H9 (cell line): ENCODE results near the gene HECW1. TPM values are rescaled to one million over a fixed set of nuclear protein-coding genes. Genes with fewer than 3 reads are reported as not detected.

Source experiments
- DNase-seq: peaks from one replicate; pipeline ENCODE4 v3.0.0-alpha.2; 2017
- H2AFZ ChIP-seq: one replicate; pipeline ENCODE4 v1.6.1; 2013; ENCODE audit warnings: mild to moderate bottlenecking, low read length, control low read depth, moderate library complexity
- H2AK5ac ChIP-seq: 2 replicates; pipeline ENCODE4 v1.6.1; 2013; ENCODE audit warnings: low read length, control low read depth, mixed read lengths; ENCODE audit not compliant: insufficient read length
- H2BK120ac ChIP-seq: one replicate; pipeline ENCODE4 v1.6.1; 2013; ENCODE audit warnings: low read depth, mild to moderate bottlenecking, low read length, control low read depth, inconsistent platforms; ENCODE audit not compliant: poor library complexity, severe bottlenecking
- H2BK12ac ChIP-seq: 2 replicates; pipeline ENCODE4 v1.6.1; 2013; ENCODE audit warnings: low read length, control low read depth, mixed read lengths, low read depth; ENCODE audit not compliant: insufficient read length
- H2BK15ac ChIP-seq: 2 replicates; pipeline ENCODE4 v1.6.1; 2013; ENCODE audit warnings: low read depth, low read length, control low read depth
- H2BK20ac ChIP-seq: one replicate; pipeline ENCODE4 v1.6.1; 2013; ENCODE audit warnings: low read depth, mild to moderate bottlenecking, low read length, control low read depth, inconsistent platforms; ENCODE audit not compliant: poor library complexity, severe bottlenecking
- H2BK5ac ChIP-seq: 2 replicates; pipeline ENCODE4 v1.6.1; 2013; ENCODE audit warnings: low read length, control low read depth, mixed read lengths; ENCODE audit not compliant: insufficient read length
- H3K14ac ChIP-seq: 2 replicates; pipeline ENCODE4 v1.6.1; 2013; ENCODE audit warnings: low read length, control low read depth; ENCODE audit not compliant: insufficient read depth
- H3K18ac ChIP-seq: 2 replicates; pipeline ENCODE4 v1.6.1; 2013; ENCODE audit warnings: low read depth, mild to moderate bottlenecking, mixed read lengths, low read length, control low read depth; ENCODE audit not compliant: insufficient read length
- H3K23ac ChIP-seq: 2 replicates; pipeline ENCODE4 v1.6.1; 2013; ENCODE audit warnings: low read length, control low read depth, mixed read lengths, low read depth; ENCODE audit not compliant: insufficient read length
- H3K23me2 ChIP-seq: 2 replicates; pipeline ENCODE4 v1.6.1; 2013; ENCODE audit warnings: low read depth, mild to moderate bottlenecking, mixed read lengths, low read length, control low read depth; ENCODE audit not compliant: insufficient read length, poor library complexity, severe bottlenecking
- H3K27ac ChIP-seq: 2 replicates; pipeline ENCODE4 v1.5.1; 2013; ENCODE audit warnings: low read length, control low read depth, mixed read lengths, low read depth; ENCODE audit not compliant: insufficient read length
- H3K27me3 ChIP-seq: 2 replicates; pipeline ENCODE4 v1.6.1; 2013; ENCODE audit warnings: low read length, control low read depth, inconsistent platforms; ENCODE audit not compliant: insufficient read depth
- H3K4ac ChIP-seq: 2 replicates; pipeline ENCODE4 v1.6.1; 2013; ENCODE audit warnings: low read depth, mild to moderate bottlenecking, control low read depth, inconsistent platforms, low read length, moderate library complexity
- H3K4me1 ChIP-seq: 2 replicates; pipeline ENCODE4 v1.6.1; 2013; ENCODE audit warnings: low read length, control low read depth, inconsistent platforms; ENCODE audit not compliant: insufficient read depth
- H3K4me2 ChIP-seq: 2 replicates; pipeline ENCODE4 v1.6.1; 2013; ENCODE audit warnings: low read length, control low read depth, mixed read lengths; ENCODE audit not compliant: insufficient read length, insufficient read depth
- H3K56ac ChIP-seq: 2 replicates; pipeline ENCODE4 v1.6.1; 2013; ENCODE audit warnings: low read depth, mild to moderate bottlenecking, mixed read lengths, low read length, control low read depth; ENCODE audit not compliant: insufficient read length
- H3K79me1 ChIP-seq: 2 replicates; pipeline ENCODE4 v1.6.1; 2013; ENCODE audit warnings: low read depth, mild to moderate bottlenecking, moderate library complexity, low read length, control low read depth, inconsistent platforms; ENCODE audit not compliant: insufficient read depth, poor library complexity, severe bottlenecking
- H3K79me2 ChIP-seq: 2 replicates; pipeline ENCODE4 v1.6.1; 2013; ENCODE audit warnings: low read length, control low read depth, inconsistent platforms; ENCODE audit not compliant: insufficient read depth
- H3K9ac ChIP-seq: 2 replicates; pipeline ENCODE4 v1.6.1; 2013; ENCODE audit warnings: low read length, control low read depth, mixed read lengths; ENCODE audit not compliant: insufficient read length; ENCODE audit errors: extremely low read depth
- H3K9me3 ChIP-seq: one replicate; pipeline ENCODE4 v1.6.1; 2013; ENCODE audit warnings: low read depth, low read length, inconsistent platforms; ENCODE audit not compliant: control insufficient read depth
- H3T11ph ChIP-seq: one replicate; pipeline ENCODE4 v1.6.1; 2013; ENCODE audit warnings: mild to moderate bottlenecking, low read length, control low read depth, inconsistent platforms
- H4K20me1 ChIP-seq: one replicate; pipeline ENCODE4 v1.6.1; 2013; ENCODE audit not compliant: control insufficient read depth, insufficient read length, insufficient read depth
- H4K5ac ChIP-seq: 2 replicates; pipeline ENCODE4 v1.6.1; 2013; ENCODE audit warnings: low read depth, mild to moderate bottlenecking, mixed read lengths, low read length, control low read depth; ENCODE audit not compliant: insufficient read length
- H4K8ac ChIP-seq: replicated peaks from 2 replicates; pipeline ENCODE4 v1.6.1; 2013; ENCODE audit warnings: low read length, control low read depth, mixed read lengths, low read depth; ENCODE audit not compliant: insufficient read length
- H4K91ac ChIP-seq: 2 replicates; pipeline ENCODE4 v1.6.1; 2013; ENCODE audit warnings: low read depth, mild to moderate bottlenecking, moderate library complexity, mixed read lengths, low read length, control low read depth; ENCODE audit not compliant: insufficient read length
- H3K27ac Mint-ChIP-seq, 3 experiments: 2 replicates in 2 of 3; 3 replicates in 1 of 3; pipeline ENCODE4 v1.8.0; 2020 to 2021; ENCODE audit warnings: mixed read lengths in 3 of 3, mild to moderate bottlenecking in 1 of 3, moderate library complexity in 1 of 3
- H3K27me3 Mint-ChIP-seq: 2 replicates; pipeline ENCODE4 v1.8.0; 2021; ENCODE audit warnings: low read depth, mild to moderate bottlenecking, moderate library complexity, mixed read lengths
- H3K36me3 Mint-ChIP-seq, 3 experiments: 2 replicates in 2 of 3; 3 replicates in 1 of 3; pipeline ENCODE4 v1.8.0; 2020 to 2021; ENCODE audit warnings: low read depth in 3 of 3, mixed read lengths in 3 of 3; ENCODE audit not compliant: insufficient read depth in 1 of 3
- H3K4me1 Mint-ChIP-seq, 2 experiments: 2 replicates each; pipeline ENCODE4 v1.8.0; 2020; ENCODE audit warnings: mixed read lengths in 2 of 2
- H3K4me3 Mint-ChIP-seq, 2 experiments: 2 replicates in 1 of 2; 3 replicates in 1 of 2; pipeline ENCODE4 v1.8.0; 2020 to 2021; ENCODE audit warnings: mild to moderate bottlenecking in 2 of 2, mixed read lengths in 2 of 2, moderate library complexity in 1 of 2
- H3K9me3 Mint-ChIP-seq, 2 experiments: 2 replicates in 1 of 2; 3 replicates in 1 of 2; pipeline ENCODE4 v1.8.0; 2020; ENCODE audit warnings: mild to moderate bottlenecking in 2 of 2, mixed read lengths in 2 of 2, moderate library complexity in 1 of 2
- CTCF ChIP-seq: fragments of 200-600 bp; sonication (generic); conservative IDR thresholded peaks from 3 replicates; pipeline ENCODE4 v1.8.0; 2021; ENCODE audit warnings: antibody characterized with exemption, mild to moderate bottlenecking
- WGBS: extraction: QIAGEN DNeasy Blood & Tissue Kit; methylation state at CpG from one replicate; pipeline ENCODE4 v1.1.7; 2013; ENCODE audit warnings: missing lambda C conversion rate, low lambda C conversion rate, mixed read lengths; ENCODE audit not compliant: insufficient read length; ENCODE audit errors: extremely low coverage; 5-methylcytosine and 5-hydroxymethylcytosine counted together
- total RNA-seq: library from RNA; stranded (reverse); gene quantifications from 2 replicates; pipeline ENCODE4 v1.2.1, GENCODE V29; 2021

Gene HECW1
- total RNA-seq, 1 experiment from 2014 or later, result 5.0 TPM

DNA sequence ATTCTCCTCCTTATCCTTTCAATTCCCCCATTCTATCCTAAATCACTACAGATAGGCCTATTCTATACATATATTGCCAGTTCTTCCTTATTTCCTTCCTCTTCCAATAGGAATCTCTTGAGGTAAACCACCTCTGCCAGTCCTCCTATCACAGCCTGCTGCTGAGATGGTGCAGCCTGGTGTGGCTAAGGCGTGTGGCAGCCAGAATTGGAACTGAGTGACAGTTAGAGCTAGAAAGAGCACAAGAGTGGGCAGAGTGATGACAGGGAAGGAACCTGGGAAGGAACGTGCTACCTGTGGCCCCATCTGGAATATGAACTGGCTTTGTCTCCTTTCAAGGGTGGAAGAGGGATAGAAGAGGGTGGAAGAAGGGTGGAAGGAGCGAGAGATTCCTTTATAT lies 187.7 kb downstream of the HECW1 start:
- Histone ChIP-seq H3K79me2 (no peaks in the 10 kb centered on the region), H4K91ac (no peak overlapping the region), H3K14ac (no peak overlapping the region), H3K56ac (no peak overlapping the region), H3K9ac (no peak overlapping the region), H2AK5ac (no peak overlapping the region), H2AFZ (no peak overlapping the region), H4K20me1 (no peaks in the 10 kb centered on the region), H3K79me1 (no peaks in the 10 kb centered on the region), H3K27ac (no peak overlapping the region), H4K8ac (no peak overlapping the region), H3K4me1 (peaks cover 12% of the 10 kb centered on the region; the same call in 1 of the 2 replicates), H2BK15ac (no peak overlapping the region), H2BK120ac (no peak overlapping the region), H3K23me2 (no peaks in the 10 kb centered on the region), H2BK20ac (no peak overlapping the region), H3K9me3 (no peaks in the 10 kb centered on the region), H3K4me2 (no peak overlapping the region), H3K4ac (no peak overlapping the region), H3K23ac (no peak overlapping the region), H4K5ac (no peak overlapping the region), H3T11ph (no peak overlapping the region), H2BK12ac (no peak overlapping the region), H2BK5ac (no peak overlapping the region), H3K27me3 (no peaks in the 10 kb centered on the region), H3K18ac (no peak overlapping the region)
- H3K9me3 Mint-ChIP-seq, result no peaks in the 10 kb centered on the region
- H3K27ac Mint-ChIP-seq, result no peak overlapping the region
- no peak overlapping the region for H3K4me3 Mint-ChIP-seq
- peaks cover 40 to 48% of the 10 kb centered on the region in 2 experiments for H3K4me1 Mint-ChIP-seq
- H3K36me3 Mint-ChIP-seq, result no peaks in the 10 kb centered on the region
- no peaks in the 10 kb centered on the region; the same call in 1 of the 2 replicates for H3K27me3 Mint-ChIP-seq
- no CpG with 5 or more reads among the region's 3 CpGs for WGBS
- no peak for DNase-seq
- no peak for TF ChIP-seq CTCF
